ENCODE data around the gene XPC.

Gene XPC

GRCh38 chr3:14125193-14126016 is 53.0 kb downstream of the XPC start (continued):
- 0 out of 2 replicates have a peak, but pooled peaks have one; percentile 53 for TF ChIP-seq PRDM4 (tag by site-specific recombination; IDR thresholded peaks at IDR 0.05)
- no peak for TF ChIP-seq ZNF555 (tag by site-specific recombination; conservative IDR thresholded peaks at IDR 0.05)
- peak; percentile 96 for TF ChIP-seq KLF10 (tag by site-specific recombination; IDR thresholded peaks at IDR 0.05)
- TF ChIP-seq, protein P1, sequence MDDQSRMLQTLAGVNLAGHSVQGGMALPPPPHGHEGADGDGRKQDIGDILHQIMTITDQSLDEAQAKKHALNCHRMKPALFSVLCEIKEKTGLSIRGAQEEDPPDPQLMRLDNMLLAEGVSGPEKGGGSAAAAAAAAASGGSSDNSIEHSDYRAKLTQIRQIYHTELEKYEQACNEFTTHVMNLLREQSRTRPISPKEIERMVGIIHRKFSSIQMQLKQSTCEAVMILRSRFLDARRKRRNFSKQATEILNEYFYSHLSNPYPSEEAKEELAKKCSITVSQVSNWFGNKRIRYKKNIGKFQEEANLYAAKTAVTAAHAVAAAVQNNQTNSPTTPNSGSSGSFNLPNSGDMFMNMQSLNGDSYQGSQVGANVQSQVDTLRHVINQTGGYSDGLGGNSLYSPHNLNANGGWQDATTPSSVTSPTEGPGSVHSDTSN (CRISPR knock-in tag; IDR thresholded peaks at IDR 0.05): no peak
- no peak for TF ChIP-seq ZNF623 (tag by site-specific recombination; IDR thresholded peaks at IDR 0.05)
- no peak; the same call in 1 of the 2 replicates for TF ChIP-seq ZNF558 (tag by site-specific recombination; IDR thresholded peaks at IDR 0.05)
- no peak for TF ChIP-seq ZNF146 (tag by site-specific recombination; IDR thresholded peaks at IDR 0.05)
- TF ChIP-seq ZNF341 (tag by site-specific recombination; IDR thresholded peaks at IDR 0.05; ENCODE audit: low read depth): peak; percentile 99
- peak; percentile 98 for TF ChIP-seq ZBTB17 (tag by site-specific recombination; IDR thresholded peaks at IDR 0.05)
- peak; percentile 91 for TF ChIP-seq ZNF449 (tag by site-specific recombination; IDR thresholded peaks at IDR 0.05)
- TF ChIP-seq, protein P2, sequence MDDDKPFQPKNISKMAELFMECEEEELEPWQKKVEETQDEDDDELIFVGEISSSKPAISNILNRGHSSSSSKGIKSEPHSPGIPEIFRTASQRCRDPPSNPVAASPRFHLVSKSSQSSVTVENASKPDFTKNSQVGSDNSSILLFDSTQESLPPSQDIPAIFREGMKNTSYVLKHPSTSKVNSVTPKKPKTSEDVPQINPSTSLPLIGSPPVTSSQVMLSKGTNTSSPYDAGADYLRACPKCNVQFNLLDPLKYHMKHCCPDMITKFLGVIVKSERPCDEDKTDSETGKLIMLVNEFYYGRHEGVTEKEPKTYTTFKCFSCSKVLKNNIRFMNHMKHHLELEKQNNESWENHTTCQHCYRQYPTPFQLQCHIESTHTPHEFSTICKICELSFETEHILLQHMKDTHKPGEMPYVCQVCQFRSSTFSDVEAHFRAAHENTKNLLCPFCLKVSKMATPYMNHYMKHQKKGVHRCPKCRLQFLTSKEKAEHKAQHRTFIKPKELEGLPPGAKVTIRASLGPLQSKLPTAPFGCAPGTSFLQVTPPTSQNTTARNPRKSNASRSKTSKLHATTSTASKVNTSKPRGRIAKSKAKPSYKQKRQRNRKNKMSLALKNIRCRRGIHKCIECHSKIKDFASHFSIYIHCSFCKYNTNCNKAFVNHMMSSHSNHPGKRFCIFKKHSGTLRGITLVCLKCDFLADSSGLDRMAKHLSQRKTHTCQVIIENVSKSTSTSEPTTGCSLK (tag by site-specific recombination; IDR thresholded peaks at IDR 0.05): no peak
- no peak; the same call in 1 of the 2 replicates for TF ChIP-seq ZNF692 (tag by site-specific recombination; IDR thresholded peaks at IDR 0.05)
- TF ChIP-seq KLF16 (tag by site-specific recombination; IDR thresholded peaks at IDR 0.05): peak; percentile 54
- no peak for TF ChIP-seq YY1 (tag by site-specific recombination; IDR thresholded peaks at IDR 0.05)
- peak; percentile 78 for TF ChIP-seq ZNF2 (tag by site-specific recombination; IDR thresholded peaks at IDR 0.05)
- peak; percentile 53 for TF ChIP-seq SCRT1 (tag by site-specific recombination; IDR thresholded peaks at IDR 0.05; ENCODE audit: borderline replicate concordance)
- TF ChIP-seq, protein P3, sequence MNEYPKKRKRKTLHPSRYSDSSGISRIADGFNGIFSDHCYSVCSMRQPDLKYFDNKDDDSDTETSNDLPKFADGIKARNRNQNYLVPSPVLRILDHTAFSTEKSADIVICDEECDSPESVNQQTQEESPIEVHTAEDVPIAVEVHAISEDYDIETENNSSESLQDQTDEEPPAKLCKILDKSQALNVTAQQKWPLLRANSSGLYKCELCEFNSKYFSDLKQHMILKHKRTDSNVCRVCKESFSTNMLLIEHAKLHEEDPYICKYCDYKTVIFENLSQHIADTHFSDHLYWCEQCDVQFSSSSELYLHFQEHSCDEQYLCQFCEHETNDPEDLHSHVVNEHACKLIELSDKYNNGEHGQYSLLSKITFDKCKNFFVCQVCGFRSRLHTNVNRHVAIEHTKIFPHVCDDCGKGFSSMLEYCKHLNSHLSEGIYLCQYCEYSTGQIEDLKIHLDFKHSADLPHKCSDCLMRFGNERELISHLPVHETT (tag by site-specific recombination; IDR thresholded peaks at IDR 0.05): peak; percentile 65; the same call in 1 of the 2 replicates
- peak; percentile 100 for TF ChIP-seq ZNF660 (tag by site-specific recombination; IDR thresholded peaks at IDR 0.05)
- TF ChIP-seq ZNF514 (tag by site-specific recombination; IDR thresholded peaks at IDR 0.05): no peak
- TF ChIP-seq ZNF837 (tag by site-specific recombination; IDR thresholded peaks at IDR 0.05): no peak
- TF ChIP-seq ZBTB20 (tag by site-specific recombination; IDR thresholded peaks at IDR 0.05): peak; percentile 89
- TF ChIP-seq ZFHX2 (tag by site-specific recombination; conservative IDR thresholded peaks at IDR 0.05): peak; percentile 70
- TF ChIP-seq ZNF280D (tag by site-specific recombination; IDR thresholded peaks at IDR 0.05): no peak
- TF ChIP-seq ZNF155 (tag by site-specific recombination; IDR thresholded peaks at IDR 0.05): no peak
- TF ChIP-seq ZNF670 (tag by site-specific recombination; IDR thresholded peaks at IDR 0.05; ENCODE audit: low read depth): no peak

Measured in HEK293 (cell line).